Measurements from ENCODE around the gene SLC39A6. TPM values are rescaled to one million over a fixed set of nuclear protein-coding genes. Genes with fewer than 3 reads are reported as not detected.

The SLC39A6 gene
- total RNA-seq (2022; extraction: Qiagen RNA extraction): 41.0 to 56.8 TPM (median 45.9 TPM) in 5 replicates

GRCh38 chr18:36129300-36130038, at the start of gene SLC39A6, which contains the start of gene ELP2:
Gene SLC39A6 (minus strand): TSS chr18:36129340. CDS start chr18:36127007, 2,333 bp downstream.
Gene ELP2 (plus strand): TSS chr18:36129899. CDS start chr18:36129934, 35 bp downstream.

GRCh38 chr18:36067055-36067957, 61.8 kb downstream of the SLC39A6 start, which contains the start of gene RPRD1A:
Gene RPRD1A (minus strand): TSS chr18:36067559. CDS start chr18:36067404, 155 bp downstream.

Other genes starting within 250 kb of the SLC39A6 start
- gene RPRD1A, start 61.8 kb downstream of the SLC39A6 start, total RNA-seq (2022; extraction: Qiagen RNA extraction): 16.1 to 20.6 TPM (median 19.5 TPM) in 5 replicates
- 29.6 to 36.5 TPM (median 34.7 TPM) in 5 replicates for gene ELP2, start 559 bp upstream of the SLC39A6 start, total RNA-seq (2022; extraction: Qiagen RNA extraction)
- 2.7 to 3.2 TPM (median 2.9 TPM) in 5 replicates for gene MOCOS, start 58.2 kb upstream of the SLC39A6 start, total RNA-seq (2022; extraction: Qiagen RNA extraction)
- 2.2 to 2.9 TPM (median 2.3 TPM) in 5 replicates for gene FHOD3, start 168.4 kb upstream of the SLC39A6 start, total RNA-seq (2022; extraction: Qiagen RNA extraction)